D721Med (cell line): ENCODE results near the gene WIF1.

Source experiments
- DNase-seq: peaks from one replicate; pipeline ENCODE4 v3.0.0; 2011; ENCODE audit warnings: low spot score; ENCODE audit not compliant: insufficient read length
- FAIRE-seq: peaks from 2 replicates; lab custom pipeline; 2011; peaks lifted over from hg19 to GRCh38; lab: Jason Lieb, UNC
- CTCF ChIP-seq: IDR thresholded peaks from 2 replicates; pipeline ENCODE4 v1.5.1; 2012; ENCODE audit warnings: mild to moderate bottlenecking, control low read depth; ENCODE audit not compliant: insufficient read depth; ENCODE audit errors: missing control alignments

Gene WIF1

GRCh38 chr12:65122703-65123102 lies 1.6 kb upstream of the WIF1 start:
- DNase-seq (no peak), FAIRE-seq (no peak)
- TF ChIP-seq CTCF: no peak

- no peak for TF ChIP-seq CTCF
- DNase-seq: no peak
- no peak for FAIRE-seq
Observed at GRCh38 chr12:65121956-65122469, 908 bp upstream of the WIF1 start.

- DNase-seq: no peak
- no peak for TF ChIP-seq CTCF
- no peak for FAIRE-seq
Observed at GRCh38 chr12:65119063-65119462, 2.0 kb downstream of the WIF1 start.

- TF ChIP-seq CTCF: no peak
- FAIRE-seq: no peak
- no peak for DNase-seq
Observed at GRCh38 chr12:65113621-65114035, 7.5 kb downstream of the WIF1 start.

GRCh38 chr12:65106948-65107347 lies 14.2 kb downstream of the WIF1 start:
- peak; percentile 11 for TF ChIP-seq CTCF
- no peak for FAIRE-seq
- no peak for DNase-seq

GRCh38 chr12:65100140-65100539 lies 21.0 kb downstream of the WIF1 start:
- no peak for FAIRE-seq
- DNase-seq: no peak
- TF ChIP-seq CTCF: peak; percentile 5

- no peak for FAIRE-seq
- no peak for DNase-seq
- no peak for TF ChIP-seq CTCF
Observed at GRCh38 chr12:65099182-65099581, 21.9 kb downstream of the WIF1 start.
